PC-3 (cell line): ENCODE results near the gene ZNF768.

Experiments used
- EZH2 ChIP-seq: fragments of 300-600 bp; sonication (generic); IDR thresholded peaks from one replicate; pipeline ENCODE4 v1.6.1; 2017; ENCODE audit warnings: antibody characterized with exemption, mild to moderate bottlenecking, low read length; ENCODE audit not compliant: unreplicated experiment
- EZH2phosphoT487 ChIP-seq: fragments of 300-600 bp; sonication (generic); IDR thresholded peaks from 2 replicates; pipeline ENCODE4 v1.6.1; 2018; ENCODE audit warnings: mild to moderate bottlenecking, antibody characterized with exemption, low read length, borderline replicate concordance
- TF ChIP-seq, protein P1 (sequence below): fragments of 300-600 bp; sonication (generic); conservative IDR thresholded peaks from 2 replicates; pipeline ENCODE4 v1.5.1; 2017; ENCODE audit warnings: antibody characterized with exemption, low read depth, mild to moderate bottlenecking, low read length

DNA sequence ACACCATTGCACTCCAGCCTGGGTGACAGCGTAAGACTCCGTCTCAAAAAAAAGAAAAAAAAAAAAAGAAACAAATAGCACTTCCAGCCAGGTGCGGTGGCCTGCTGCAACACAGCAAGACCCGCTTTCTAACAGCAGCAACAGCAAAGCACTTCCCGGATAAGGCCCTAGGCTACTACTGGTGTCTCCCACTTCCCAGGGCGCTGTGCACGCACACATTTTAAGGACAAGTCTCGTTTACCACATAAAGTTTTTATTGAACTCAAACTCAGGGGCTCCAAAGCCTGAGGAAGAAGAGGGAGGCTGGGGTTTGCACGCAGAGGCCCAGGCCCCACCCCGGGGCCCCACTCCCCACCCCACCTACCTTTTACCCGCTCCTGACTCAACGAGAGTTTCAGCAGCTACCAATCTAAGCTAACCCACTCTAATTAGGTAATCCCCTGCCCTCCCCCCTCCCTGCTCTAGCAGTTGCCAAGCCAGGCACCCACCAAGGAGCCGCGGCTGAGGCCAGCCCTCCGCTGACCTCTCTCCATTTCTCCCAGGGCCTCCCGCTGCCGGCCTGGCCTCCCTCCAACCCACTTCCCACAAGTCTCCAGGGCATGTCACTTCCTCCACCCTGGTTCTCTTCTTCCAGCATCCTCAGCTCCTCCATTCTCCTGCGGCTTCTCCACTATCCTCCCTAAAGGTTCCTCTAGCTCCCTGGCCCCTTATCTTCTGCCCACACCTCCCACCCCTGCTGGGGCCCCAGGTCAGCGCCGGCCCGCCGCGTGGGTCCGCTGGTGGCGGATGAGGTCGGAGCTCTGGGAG lies 2.4 kb downstream of the ZNF768 start:
- TF ChIP-seq, protein P1, sequence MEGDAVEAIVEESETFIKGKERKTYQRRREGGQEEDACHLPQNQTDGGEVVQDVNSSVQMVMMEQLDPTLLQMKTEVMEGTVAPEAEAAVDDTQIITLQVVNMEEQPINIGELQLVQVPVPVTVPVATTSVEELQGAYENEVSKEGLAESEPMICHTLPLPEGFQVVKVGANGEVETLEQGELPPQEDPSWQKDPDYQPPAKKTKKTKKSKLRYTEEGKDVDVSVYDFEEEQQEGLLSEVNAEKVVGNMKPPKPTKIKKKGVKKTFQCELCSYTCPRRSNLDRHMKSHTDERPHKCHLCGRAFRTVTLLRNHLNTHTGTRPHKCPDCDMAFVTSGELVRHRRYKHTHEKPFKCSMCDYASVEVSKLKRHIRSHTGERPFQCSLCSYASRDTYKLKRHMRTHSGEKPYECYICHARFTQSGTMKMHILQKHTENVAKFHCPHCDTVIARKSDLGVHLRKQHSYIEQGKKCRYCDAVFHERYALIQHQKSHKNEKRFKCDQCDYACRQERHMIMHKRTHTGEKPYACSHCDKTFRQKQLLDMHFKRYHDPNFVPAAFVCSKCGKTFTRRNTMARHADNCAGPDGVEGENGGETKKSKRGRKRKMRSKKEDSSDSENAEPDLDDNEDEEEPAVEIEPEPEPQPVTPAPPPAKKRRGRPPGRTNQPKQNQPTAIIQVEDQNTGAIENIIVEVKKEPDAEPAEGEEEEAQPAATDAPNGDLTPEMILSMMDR: no peak
- no peak for TF ChIP-seq EZH2phosphoT487
- no peak for TF ChIP-seq EZH2
